ENCODE measurements around the gene OPA1.
"Not testable (repeated sequence)": the region's sequence is repeated elsewhere in the genome, so short reads cannot be mapped to it uniquely, and the experiment has no call there.

OPA1 gene

DNA sequence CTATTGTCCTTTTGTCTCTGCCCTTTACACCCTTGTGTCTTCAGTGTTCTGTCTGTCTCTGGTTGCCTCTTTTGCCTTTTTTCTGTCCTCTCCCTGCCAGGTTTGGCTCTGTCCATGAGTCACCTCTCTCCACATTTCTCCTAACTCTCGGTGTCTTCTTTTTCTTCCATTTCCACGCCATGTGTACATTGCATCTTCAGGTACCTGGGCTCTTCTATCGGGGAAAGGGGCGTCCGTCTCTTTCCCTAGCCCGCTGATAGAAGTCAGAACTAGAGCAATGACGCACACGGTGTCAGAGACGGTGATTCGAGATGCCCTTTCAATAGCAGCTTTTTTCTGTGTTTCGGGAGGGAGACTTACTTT lies 641 bp downstream of the OPA1 start:
- peak; percentile 44 to 57 for DNase-seq

DNA sequence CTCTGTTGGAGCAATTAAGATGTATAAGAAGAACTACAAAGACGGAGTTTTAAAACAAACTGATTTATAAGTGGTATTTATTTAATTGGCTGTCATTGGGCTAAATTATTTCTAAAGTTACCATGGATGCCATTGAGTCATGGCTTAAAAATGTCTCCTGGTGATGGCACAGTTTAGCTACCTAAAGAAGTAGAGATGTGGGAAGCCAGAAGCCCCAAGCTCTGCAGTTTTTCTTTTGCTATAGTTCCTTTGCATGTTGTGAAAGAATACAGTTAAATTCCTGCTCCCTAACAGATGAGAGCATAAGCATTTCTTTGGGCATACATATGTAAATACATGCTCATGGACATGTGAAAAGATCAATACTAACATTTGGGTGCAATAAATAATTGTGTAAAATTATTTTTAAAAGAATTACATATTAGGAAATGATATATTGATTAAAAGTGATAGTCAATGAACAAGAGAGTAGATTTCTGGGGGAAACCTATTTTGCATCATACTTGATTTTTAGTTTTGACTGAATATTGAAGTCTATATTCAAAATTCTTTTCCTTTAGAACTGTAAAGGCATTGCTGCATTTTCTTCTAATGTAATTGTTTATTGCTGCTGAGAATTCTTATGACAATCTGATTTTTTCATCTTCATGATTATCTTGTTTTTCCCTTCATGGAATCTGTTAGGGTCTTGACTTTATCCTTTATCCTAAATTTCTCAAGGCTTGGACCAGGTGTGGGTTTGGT lies 2.1 kb downstream of the OPA1 start:
- no peak for DNase-seq

DNA sequence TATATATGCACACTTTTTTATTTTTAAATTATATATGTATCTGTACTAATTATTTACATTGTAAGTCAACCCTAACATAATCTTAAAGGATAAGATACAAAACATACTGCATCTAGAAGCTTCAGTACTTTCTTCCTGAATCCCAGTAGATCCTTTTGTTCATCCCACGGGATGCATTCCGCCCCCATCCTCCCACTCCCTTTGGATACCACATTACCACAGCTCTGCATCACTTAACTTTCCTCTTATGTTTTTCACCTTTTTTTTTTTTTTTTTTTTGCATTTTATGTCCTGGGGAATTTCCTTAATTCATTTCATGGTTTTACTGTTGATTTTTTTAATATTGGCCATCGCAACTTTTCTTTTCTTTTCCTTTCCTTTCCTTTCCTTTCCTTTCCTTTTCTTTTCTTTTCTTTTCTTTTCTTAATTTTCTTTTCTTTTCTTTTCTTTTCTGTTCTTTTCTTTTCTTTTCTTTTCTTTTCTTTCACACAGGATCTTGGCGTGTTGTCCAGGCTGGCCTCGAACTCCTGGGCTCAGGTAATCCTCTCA lies 3.0 kb downstream of the OPA1 start:
- no peak for DNase-seq

DNA sequence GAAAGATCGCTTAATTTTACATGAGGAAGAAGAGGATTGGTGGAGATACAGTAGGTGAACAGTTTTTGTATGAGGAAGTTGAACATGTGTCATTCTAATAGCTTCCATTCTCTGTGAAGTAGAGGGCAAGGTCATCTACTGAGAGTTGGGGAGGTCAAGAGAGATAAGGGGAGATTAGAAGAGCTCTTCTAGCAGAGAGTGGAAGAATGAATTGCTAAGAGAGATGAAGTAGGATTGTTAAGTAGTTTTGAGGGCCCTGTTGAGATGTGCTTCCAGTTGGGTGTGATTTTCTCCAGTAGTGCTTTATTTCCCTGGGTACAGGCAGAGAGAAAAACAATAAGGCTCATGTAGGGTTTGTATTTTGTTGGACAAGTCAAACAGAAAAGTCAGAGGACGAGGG lies 5.2 kb downstream of the OPA1 start:
- no peak for DNase-seq

DNA sequence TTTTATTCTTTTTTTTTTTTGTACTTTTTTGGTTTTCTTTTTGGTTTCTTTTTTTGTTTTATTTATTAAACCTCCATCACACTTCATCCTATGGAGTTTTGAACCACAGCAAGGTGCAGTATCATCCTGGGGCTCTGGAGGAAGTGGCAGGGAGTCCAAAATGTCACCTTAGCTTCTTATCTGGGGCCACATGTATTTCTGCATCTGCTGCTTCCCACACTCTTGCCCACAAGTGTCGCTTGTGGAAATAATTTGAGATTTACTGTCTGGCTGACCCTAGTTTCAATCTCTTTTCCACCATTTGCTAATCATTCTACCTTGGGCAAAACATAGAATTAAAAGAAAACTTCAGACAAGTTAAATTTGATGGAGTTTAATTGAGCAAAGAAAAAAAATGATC lies 6.4 kb downstream of the OPA1 start:
- no peak for DNase-seq

DNA sequence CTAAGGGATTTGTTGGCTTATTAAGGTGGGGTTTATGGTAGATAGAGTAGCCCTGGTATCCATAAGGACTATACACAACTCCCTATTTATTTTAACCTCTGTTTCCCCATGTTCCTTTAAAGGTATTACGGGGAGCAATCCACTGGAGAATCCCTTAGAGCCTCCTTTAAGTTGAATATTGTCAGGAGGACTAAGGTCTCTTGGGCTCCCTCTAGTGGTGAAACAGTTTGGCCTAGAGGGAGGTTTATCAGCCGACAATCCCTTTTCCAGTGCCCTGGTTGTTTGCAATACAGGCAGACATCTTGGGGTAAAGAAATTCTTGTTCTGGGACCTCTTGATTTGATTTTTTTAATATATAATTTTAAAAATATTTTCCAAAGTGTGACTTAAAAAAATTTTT lies 12.9 kb downstream of the OPA1 start:
- DNase-seq = peak; percentile 34 to 83

DNA sequence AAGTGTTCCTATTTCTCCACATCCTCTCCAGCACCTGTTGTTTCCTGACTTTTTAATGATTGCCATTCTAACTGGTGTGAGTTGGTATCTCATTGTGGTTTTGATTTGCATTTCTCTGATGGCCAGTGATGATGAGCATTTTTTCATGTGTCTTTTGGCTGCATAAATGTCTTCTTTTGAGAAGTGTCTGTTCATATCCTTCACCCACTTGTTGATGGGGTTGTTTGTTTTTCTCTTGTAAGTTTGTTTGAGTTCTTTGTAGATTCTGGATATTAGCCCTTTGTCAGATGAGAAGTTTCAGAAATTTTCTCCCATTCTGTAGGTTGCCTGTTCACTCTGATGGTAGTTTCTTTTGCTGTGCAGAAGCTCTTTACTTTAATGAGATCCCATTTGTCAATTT lies 13.9 kb downstream of the OPA1 start:
- DNase-seq = not testable (repeated sequence)

DNA sequence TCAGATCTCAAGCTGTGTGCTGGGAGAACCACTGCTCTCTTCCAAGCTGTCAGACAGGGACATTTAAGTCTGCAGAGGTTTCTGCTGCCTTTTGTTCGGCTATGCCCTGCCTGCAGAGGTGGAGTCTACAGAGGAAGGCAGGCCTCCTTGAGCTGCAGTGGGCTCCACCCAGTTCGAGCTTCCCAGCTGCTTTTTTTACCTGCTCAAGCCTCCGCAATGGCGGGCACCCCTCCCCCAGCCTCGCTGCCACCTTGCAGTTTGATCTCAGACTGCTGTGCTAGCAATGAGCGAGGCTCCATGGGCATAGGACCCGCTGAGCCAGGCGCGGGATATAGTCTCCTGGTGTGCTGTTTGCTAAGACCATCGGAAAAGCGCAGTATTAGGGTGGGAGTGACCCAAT lies 17.5 kb downstream of the OPA1 start:
- not testable (repeated sequence) for DNase-seq

DNA sequence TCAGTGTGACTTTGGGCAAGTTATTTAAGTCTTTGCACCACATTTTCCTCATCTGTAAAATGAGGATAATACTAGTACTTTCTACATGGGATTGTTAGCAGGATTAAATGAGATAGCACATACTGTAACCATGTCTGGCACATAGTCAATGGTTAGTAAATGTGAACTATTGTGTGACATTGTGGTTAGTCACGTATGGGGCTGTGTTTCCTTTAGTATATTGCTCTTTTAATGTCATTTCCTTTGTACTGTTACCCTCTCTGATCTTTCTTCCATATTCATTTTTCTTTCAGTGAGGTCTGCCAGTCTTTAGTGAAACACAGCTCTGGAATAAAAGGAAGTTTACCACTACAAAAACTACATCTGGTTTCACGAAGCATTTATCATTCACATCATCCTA lies 21.4 kb downstream of the OPA1 start:
- DNase-seq = no peak

DNA sequence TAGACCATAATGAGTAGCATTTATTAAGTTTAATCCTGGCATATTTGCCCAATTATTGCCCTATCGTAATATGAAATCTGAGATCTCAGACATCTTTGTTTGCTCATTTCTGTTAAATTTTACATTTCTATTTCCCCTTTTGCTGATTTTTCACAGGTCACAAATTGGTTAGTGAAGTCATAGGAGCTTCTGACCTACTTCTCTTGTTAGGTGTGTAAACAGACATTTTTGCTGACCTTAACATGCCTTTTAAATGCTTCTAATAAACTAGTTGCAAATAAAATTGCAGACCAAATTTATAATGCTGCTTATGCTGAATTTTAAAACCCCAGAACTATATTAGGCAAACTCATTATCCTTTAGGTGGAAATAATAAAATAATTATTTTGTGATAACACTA lies 24.6 kb downstream of the OPA1 start:
- no peak for DNase-seq

DNA sequence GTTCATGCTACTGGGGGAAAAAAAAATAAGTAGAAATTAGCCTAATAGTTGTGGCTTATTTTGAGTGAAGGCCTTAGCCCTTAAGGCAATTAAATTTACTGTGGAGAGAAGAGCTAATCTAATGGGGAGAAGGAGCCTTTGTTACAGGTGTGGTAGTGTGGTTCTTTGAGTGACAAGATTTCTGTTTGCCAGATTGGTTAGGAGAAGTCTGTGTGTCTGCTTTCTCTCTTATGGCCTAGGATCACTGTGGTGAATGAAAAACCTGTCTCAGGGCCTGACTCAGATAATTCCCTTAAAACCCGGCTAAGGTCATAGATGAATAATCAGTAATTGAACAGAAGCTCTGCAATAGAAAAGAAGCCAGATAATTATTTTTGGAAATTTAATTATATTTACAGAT lies 27.0 kb downstream of the OPA1 start:
- no peak for DNase-seq

DNA sequence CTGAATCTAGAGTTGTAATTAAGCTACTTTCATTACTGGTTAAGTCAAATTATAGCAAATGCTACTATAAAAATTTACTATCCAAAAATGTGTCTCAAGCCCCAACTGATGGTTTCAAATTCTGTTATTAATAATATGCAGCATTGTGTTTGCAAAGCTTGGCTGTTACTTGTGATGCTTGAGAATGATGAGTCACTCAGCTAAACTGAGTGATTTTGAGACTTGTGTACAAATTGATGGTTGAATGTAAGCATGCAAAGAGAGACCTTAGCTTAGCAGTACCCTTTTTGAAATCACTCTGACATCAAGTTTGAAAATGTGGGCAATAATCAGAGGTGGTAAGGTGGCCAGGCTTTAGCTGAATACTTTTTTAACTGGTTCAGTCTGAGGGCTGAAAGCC lies 27.6 kb downstream of the OPA1 start:
- DNase-seq = no peak

DNA sequence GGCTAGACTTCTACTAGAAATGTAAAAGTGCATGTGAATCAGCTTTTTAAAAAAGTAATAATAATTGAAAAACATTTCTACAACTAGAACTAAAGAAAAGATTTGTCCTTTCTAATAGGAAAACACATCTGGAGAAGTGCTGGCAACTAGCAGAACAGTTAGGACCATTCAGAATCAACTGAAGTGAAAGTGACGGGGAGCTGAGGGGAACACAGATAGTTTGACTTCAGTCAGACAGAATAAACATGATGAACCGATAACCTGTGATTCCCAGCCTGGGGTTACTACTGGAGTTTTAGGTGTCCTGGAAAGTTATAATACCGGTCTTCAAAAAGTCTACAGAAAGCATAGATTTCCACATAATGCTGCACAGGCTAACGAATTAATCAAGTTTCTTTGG lies 28.1 kb downstream of the OPA1 start:
- DNase-seq = no peak

DNA sequence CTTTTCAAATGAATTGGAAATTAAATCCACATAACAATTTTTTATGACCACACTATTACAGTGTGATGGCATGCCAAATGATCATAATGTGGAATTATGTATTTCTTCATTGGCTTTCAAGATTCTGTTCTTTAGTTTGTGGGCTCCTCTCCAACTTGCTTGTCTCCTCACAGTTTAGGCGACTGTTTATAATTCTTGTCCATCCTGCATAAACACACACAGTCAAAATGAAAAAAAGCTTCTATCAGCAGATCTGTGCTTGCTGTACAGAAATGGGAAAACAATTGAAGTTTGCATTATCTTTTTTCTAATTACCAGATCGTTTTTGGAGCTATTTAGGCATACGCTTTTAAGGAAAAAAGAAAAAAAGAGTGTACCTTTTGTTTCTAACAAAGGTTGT lies 37.0 kb downstream of the OPA1 start:
- DNase-seq = no peak

DNA sequence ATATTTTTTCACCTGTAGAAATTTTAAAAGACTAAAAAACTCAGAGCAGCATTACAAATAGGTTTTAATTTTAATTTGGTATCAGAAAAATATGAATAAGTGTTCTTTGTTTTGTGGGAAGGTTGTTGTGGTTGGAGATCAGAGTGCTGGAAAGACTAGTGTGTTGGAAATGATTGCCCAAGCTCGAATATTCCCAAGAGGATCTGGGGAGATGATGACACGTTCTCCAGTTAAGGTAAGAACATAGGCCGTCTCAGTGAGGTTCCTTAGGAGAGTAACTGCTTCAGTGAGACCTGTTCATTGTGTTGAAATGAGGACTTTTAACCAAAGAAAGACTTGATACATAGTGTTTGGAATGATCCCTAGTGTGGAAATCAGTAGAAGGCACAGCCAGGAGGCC lies 44.8 kb downstream of the OPA1 start:
- no peak for DNase-seq

DNA sequence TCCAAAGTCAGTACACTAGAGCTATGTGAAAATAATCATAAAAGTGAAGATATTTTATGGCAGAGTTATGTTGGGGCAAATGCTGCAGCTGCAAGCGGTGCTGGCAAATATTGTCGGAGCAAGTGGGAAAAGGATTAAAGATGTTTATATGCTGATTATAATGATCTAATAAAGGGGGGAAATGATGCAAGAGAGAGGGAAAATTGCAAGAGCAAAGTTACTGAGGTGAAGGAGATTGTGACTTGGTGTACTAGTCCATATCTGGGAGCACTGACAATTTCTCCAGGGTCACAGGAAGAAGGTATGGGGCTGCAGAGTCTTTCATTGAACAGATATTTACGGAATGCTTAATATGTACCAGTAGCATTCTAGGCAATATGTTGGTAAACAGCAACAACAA lies 45.8 kb downstream of the OPA1 start:
- DNase-seq = no peak

DNA sequence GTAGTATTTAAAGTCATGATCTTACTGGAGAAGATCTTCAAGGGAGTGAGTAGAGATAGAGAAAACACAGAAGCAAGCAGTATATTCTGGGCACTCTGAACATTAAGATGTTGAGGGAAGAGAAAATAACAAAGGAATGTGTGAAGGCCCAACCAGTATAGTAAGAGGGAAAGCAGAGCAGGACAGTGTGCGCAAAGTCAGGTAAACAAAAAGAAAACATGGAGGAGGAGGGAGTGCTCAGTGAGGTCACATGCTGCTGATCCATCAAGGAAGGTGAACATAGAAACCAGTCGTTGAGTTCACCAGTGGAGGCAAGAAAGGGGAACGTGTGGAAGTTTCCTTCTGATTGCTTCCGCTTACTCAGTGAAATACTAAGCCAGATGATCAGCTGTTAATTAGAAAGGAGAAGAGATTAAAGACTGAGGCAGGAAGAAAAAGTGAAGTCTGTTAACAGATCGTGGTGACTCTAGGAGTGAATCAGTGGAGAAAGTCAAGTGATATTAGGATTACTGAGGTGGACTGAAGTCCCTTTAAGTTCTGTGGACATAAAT lies 47.2 kb downstream of the OPA1 start:
- DNase-seq = no peak

DNA sequence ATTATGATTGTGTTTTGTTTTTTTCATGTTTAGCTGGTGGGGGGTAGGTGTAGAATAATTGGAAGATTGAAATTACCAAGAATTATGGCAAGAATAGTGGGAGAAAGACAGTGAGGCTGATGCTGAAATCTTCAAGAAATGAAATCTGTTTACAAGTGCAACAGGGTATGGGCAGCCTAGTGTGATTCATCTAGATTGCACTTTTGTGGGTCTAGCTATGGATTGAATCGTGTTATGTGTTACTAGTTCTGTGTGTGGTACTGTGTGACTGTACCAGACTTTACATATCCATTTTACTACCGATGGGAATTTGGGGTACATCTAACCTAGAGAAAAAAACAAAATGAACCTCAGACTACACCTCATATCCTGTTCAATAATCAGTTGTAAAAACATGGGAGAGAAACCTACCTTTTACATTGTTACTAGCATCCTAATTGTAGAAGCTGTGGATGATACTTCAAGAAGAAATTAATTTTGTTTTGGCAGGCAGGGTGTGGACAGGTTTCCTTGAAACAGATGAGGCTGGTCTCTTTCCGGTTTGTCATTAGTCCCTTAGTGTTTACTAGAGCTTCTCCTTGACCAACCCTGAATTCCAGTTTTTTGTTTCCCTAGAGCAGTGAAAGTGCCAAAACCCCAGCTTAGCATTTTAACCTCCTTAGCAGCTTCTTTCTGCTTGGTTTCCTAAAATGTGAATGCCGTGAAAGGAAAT lies 47.9 kb downstream of the OPA1 start:
- DNase-seq = no peak

DNA sequence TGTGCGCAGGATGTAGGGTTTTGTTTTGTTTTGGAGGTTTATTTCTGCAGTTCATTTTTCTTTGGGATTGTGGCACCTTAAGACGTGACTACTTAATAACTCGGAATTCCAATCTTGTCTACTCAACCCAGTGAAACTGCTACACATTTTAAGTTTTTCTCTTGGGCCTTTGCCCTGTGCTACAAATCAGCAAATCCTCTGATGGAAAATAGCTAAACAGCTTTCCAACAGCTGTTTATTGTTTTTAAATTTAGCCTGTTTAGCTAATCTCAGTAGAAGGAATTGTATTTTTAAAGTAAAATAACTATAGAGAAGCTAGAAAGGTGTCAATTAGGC lies 48.4 kb downstream of the OPA1 start:
- no peak for DNase-seq

DNA sequence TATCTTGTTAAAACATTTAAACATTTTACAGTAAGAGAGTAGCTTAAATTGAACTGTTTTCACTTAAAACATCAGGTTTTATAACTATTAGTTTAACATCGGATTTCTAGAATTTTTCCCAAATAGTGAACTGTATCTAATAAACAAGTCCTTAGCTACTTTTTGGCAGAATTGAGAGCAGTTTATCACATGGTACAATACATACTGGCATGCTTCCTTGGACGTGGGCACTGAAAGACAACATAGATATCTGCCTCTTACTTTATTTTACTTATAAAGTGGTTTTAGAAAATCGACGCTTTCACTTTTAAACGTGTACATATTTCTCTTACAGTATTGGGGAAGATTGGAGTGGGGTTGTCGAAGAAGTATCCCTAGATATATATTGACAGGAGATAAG lies 52.8 kb downstream of the OPA1 start:
- no peak for DNase-seq

DNA sequence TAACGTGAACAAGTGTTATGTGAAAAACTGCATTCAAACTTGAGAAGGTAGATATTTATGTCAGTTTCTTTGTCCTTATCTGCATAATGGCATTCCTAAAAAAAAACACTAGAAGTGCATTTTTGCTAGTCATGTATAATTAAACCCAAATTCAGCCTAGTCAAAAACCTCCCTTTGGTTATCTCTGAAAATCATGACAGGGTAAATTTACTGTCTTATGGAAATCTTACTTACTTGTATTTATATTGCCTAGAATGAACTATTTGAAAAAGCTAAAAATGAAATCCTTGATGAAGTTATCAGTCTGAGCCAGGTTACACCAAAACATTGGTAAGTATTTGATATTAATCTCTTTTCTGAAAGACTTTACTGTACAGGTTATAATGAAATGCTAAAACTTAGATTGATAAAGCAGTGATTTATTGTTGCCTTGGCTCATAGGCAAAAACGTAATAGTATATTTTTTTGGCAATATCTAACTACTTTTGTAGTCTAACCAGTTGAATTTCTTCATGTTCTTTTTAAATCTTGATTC lies 55.6 kb downstream of the OPA1 start:
- DNase-seq = no peak

DNA sequence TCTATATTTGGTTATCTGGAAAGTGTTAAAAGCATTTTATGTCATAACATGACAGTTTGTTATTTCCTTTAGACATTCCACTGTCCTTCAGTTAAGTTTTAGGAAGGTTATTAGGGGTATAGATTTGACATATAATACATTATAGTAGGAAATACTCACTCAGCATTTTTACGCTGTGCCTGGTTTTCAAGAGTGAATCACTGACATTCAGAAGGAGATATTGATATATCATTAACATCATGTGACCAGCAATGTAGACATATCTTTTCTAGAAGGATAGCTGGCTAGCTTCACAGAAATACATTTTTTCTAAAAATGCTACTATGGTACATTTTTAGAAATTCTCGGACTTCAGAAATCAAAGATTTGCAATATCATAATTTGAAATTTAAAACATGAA lies 57.6 kb downstream of the OPA1 start:
- no peak for DNase-seq

DNA sequence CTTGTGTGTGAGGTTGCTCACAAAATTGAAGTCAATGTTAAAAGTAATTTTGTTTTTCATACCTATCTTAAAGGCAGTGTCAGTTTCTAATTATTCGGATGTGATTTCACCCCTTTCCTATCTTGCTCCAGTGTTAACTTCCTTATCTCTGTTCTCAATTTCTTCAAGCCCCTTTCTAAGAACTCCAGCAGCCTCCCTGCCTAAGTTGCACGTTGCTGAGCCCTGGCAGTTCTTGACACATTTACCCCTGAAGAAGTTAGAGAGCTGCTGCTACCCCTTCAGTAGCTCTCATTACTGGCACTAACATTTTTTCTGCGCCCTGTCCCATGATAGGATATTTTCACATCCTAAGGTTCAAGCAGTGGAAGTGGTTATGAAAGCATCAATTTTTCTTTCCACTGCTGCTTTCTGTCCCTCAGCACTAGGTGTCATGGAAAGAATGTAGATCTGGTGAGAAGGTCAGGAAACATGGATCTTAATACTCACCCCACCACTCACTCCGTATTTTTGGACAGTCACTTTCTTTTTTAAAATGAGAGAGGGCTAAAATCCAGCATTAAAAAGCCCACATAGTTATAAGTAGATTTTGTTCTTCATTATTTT lies 62.9 kb downstream of the OPA1 start:
- DNase-seq = no peak

DNA sequence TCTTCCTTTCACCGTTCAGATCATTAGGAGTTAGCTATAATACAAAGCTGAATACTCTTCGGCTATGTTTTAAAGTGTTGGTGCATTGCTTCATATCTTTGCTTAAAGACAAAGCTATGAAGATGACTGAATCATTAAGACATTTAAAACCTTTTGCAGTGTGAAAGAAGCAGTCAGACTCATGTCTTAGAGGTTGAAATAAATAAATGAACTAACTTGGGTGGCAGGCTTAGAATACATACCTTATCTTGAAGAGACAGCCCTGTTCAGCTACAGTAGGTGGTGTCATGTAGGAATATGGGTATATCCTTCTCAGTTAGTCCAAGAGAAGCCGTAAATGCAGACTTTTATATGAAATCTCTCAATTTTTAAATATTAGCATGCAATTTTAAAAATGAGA lies 63.4 kb downstream of the OPA1 start:
- no peak for DNase-seq
